Forelimb muscle (tissue), 1 donor: Measurements from ENCODE around the gene LRP1. TPM values are rescaled to one million over a fixed set of nuclear protein-coding genes. Genes with fewer than 3 reads are reported as not detected.

Source experiments
- DNase-seq: peaks from one replicate; pipeline ENCODE4 v3.0.0-alpha.2; 2013; ENCODE audit warnings: low read depth
- polyA plus RNA-seq: library from polyadenylated mRNA; unstranded; fragments of 120-200 nt; gene quantifications from one replicate; pipeline ENCODE4 v1.2.1, GENCODE V29; 2013; ENCODE audit not compliant: insufficient read length

The LRP1 gene
- polyA plus RNA-seq, 1 donor = 95.2 TPM

- DNase-seq = no peak
Observed at GRCh38 chr12:57193706-57194245, 65.5 kb downstream of the LRP1 start.

- no peak for DNase-seq
Observed at GRCh38 chr12:57194253-57194652, 66.0 kb downstream of the LRP1 start.

DNA sequence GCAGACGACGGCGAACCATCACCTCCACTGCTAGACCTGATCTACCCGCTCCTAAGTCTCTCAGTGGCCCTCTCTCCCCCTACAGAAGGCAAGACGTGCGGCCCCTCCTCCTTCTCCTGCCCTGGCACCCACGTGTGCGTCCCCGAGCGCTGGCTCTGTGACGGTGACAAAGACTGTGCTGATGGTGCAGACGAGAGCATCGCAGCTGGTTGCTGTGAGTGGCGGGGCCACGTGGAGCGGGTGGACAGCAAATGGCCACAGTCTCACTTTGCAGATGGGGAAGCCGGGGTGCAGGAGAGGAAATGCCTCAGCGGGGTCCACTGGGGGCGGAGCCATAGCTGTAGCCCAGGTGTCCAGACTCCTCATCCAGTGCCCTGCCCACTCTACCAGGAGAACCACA lies 66.9 kb downstream of the LRP1 start:
- no peak for DNase-seq

- no peak for DNase-seq
Observed at GRCh38 chr12:57195611-57196371, 67.5 kb downstream of the LRP1 start.

GRCh38 chr12:57196439-57196838 lies 68.2 kb downstream of the LRP1 start:
- no peak for DNase-seq

DNA sequence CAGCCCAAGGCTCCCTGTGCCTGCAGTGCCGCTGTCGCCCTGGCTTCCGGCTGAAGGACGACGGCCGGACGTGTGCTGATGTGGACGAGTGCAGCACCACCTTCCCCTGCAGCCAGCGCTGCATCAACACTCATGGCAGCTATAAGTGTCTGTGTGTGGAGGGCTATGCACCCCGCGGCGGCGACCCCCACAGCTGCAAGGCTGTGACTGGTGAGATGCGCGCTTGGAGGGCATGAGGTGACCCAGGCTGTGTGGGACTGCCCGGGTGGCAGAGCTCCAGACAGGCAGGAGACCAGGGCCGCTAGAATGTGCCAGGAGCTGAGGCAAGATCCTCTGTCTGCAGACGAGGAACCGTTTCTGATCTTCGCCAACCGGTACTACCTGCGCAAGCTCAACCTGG lies 68.7 kb downstream of the LRP1 start:
- no peak for DNase-seq

- DNase-seq = no peak
Observed at GRCh38 chr12:57198329-57198728, 70.0 kb downstream of the LRP1 start.

- no peak for DNase-seq
Observed at GRCh38 chr12:57199191-57199590, 70.9 kb downstream of the LRP1 start.

- no peak for DNase-seq
Observed at GRCh38 chr12:57200497-57200896, 72.2 kb downstream of the LRP1 start.

- no peak for DNase-seq
Observed at GRCh38 chr12:57201219-57201618, 72.9 kb downstream of the LRP1 start.

DNA sequence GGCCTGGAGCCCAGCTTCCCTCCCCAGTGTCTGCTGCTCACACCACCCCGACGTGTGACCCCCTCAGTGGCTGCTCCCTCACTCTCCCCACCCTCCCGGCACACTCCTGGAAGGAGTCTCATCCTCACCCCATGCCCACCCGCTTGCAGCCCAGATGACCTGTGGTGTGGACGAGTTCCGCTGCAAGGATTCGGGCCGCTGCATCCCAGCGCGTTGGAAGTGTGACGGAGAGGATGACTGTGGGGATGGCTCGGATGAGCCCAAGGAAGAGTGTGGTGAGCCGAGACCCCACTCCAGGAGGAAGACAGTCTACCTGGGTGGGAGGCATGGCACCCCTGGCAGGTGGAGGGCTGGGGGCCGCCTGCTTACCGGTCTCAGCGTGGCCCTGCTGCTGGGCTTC lies 73.3 kb downstream of the LRP1 start:
- DNase-seq = no peak

DNA sequence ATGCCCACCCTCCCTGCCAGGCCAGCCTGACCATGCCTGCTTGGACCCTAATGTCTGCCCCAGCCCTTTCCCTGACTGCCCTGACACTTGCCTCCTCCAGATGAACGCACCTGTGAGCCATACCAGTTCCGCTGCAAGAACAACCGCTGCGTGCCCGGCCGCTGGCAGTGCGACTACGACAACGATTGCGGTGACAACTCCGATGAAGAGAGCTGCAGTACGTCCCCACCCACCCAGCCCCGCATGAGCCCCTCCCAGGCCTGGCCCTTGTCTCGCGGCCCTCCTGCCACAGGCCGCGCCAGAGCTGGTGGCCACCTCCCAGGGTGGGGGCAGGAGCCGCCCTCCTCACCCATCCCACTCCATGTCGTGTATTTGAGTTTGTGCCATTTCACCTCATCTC lies 74.0 kb downstream of the LRP1 start:
- no peak for DNase-seq

DNA sequence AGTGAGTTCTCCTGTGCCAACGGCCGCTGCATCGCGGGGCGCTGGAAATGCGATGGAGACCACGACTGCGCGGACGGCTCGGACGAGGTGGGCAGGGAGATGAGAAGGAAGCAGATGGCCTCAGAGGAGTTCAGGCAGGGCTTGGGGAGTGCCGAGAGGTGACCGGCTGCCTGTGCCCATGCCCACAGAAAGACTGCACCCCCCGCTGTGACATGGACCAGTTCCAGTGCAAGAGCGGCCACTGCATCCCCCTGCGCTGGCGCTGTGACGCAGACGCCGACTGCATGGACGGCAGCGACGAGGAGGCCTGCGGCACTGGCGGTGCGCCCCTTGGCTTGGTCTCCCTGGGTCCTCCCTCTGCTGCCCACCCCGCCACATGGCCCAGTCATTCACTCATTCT lies 74.9 kb downstream of the LRP1 start:
- DNase-seq = no peak

- no peak for DNase-seq
Observed at GRCh38 chr12:57203791-57204190, 75.5 kb downstream of the LRP1 start.

- no peak for DNase-seq
Observed at GRCh38 chr12:57204454-57204853, 76.2 kb downstream of the LRP1 start.

- DNase-seq = no peak
Observed at GRCh38 chr12:57205186-57205585, 76.9 kb downstream of the LRP1 start.

GRCh38 chr12:57205931-57206330 lies 77.6 kb downstream of the LRP1 start:
- no peak for DNase-seq

- DNase-seq = no peak
Observed at GRCh38 chr12:57207731-57208630, 79.7 kb downstream of the LRP1 start.

- no peak for DNase-seq
Observed at GRCh38 chr12:57208631-57209282, 80.5 kb downstream of the LRP1 start.

DNA sequence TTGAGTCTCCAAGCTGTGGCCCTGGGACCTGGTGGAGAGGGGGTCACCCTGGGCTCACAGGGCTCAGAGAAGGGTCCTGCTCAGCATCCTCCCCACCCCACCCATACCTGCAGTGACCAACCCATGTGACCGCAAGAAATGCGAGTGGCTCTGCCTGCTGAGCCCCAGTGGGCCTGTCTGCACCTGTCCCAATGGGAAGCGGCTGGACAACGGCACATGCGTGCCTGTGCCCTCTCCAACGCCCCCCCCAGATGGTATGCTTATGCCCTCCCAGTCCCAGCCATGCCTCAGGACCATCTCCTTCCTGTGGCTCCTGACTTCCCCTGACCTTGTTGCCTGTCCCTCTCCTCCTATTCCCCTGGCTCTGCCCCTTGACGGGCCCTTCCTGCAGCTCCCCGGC lies 81.6 kb downstream of the LRP1 start:
- DNase-seq = no peak

DNA sequence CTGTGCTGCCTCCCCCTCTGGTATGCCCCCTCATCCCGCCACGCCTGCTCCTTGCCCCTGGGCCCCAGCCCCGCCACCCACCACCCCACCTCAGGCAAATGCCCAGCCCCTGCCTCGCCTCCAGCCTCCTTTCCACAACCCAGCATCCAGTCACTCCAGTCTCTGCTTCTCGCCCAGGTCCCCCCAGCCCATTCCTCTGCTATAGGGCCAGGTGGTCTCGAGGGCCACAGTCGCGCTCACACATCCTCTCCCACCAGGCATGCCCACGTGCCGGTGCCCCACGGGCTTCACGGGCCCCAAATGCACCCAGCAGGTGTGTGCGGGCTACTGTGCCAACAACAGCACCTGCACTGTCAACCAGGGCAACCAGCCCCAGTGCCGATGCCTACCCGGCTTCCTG lies 82.2 kb downstream of the LRP1 start:
- DNase-seq = no peak
